Suprapubic skin (tissue), 3 donors: Measurements from ENCODE around the gene FCER1G.

Experiments
- POLR2A ChIP-seq, 2 donors: fragments of 450-650 bp; IDR thresholded peaks; one replicate each; pipeline ENCODE4 v1.6.1; 2017; ENCODE audit warnings: antibody characterized with exemption in 2 of 2, mild to moderate bottlenecking in 2 of 2, moderate library complexity in 2 of 2
- TF ChIP-seq, protein P1 (sequence below), 2 donors: fragments of 200-600 bp in 1 of 2; fragments of 450-650 bp in 1 of 2; sonication (generic) in 1 of 2; IDR thresholded peaks; one replicate each; pipeline ENCODE4 v1.5.1; 2016 to 2019; ENCODE audit warnings: antibody characterized with exemption in 2 of 2, mild to moderate bottlenecking in 1 of 2, moderate library complexity in 1 of 2

DNA sequence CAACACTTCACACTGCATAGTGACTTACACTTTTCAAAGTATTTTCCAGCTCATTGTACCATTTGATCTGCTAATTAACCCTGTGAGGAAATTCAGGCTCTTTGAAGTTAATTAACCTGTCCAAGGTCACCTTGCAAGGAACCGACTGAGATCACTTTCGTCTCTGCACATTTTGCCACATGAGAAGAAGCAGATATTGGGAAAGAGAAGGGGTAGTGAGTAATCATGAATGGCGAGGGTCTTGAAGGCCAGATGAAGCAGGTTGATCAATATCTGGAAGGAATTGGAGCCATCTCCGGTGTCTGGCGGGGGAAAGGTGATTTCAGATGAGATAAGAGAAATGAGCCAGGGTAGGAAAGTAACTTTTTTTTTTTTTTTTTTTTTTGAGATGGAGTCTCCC, 4.9 kb downstream of the FCER1G start:
- TF ChIP-seq POLR2A (IDR thresholded peaks at IDR 0.05), result no peak
- TF ChIP-seq, protein P1, sequence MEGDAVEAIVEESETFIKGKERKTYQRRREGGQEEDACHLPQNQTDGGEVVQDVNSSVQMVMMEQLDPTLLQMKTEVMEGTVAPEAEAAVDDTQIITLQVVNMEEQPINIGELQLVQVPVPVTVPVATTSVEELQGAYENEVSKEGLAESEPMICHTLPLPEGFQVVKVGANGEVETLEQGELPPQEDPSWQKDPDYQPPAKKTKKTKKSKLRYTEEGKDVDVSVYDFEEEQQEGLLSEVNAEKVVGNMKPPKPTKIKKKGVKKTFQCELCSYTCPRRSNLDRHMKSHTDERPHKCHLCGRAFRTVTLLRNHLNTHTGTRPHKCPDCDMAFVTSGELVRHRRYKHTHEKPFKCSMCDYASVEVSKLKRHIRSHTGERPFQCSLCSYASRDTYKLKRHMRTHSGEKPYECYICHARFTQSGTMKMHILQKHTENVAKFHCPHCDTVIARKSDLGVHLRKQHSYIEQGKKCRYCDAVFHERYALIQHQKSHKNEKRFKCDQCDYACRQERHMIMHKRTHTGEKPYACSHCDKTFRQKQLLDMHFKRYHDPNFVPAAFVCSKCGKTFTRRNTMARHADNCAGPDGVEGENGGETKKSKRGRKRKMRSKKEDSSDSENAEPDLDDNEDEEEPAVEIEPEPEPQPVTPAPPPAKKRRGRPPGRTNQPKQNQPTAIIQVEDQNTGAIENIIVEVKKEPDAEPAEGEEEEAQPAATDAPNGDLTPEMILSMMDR (IDR thresholded peaks at IDR 0.05), result no peak
